ENCODE data around the gene KIR2DL1. TPM values are rescaled to one million over a fixed set of nuclear protein-coding genes. Genes with fewer than 3 reads are reported as not detected.

The KIR2DL1 gene
- total and polyA plus RNA-seq, 10 of the 15 experiments (the other 5 are each of a cell fraction or from before 2014, with no cell fraction given) = 0.35 TPM; not detected in 9

DNA sequence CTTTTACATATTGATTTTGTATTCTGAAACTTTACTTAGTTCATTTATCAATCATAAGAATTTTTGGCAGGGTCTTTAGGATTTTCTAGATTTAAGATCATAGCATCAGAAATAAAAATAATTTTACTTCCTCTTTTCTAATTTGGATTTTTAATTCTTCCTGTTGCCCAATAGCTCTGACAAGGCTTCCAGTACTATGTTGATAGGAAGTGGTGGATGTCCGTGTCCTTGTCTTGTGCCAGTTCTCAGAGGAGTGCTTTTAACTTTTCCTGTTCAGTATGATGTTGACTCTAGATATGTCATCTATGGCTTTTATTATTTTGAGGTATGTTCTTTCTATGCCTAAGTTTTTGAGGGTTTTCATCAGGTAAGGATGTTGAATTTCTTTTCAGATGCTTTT, 26.2 kb downstream of the KIR2DL1 start:
- CTCF ChIA-PET = no interaction called here
- BruUV-seq (replicated peaks) = no TSS peak
- Histone ChIP-seq H4K20me1 (ENCODE audit: control insufficient read depth, insufficient read depth) (no peaks in the 10 kb centered on the region), H3K79me2 (ENCODE audit: control insufficient read depth, insufficient read depth, low read length) (no peaks in the 10 kb centered on the region), H3K9ac (ENCODE audit: control insufficient read depth, insufficient read depth, low read length) (no peak overlapping the region), H3K4me3 (no peak overlapping the region), H3K27me3 (replicated peaks in 1 of 2; ENCODE audit: control insufficient read depth in 2 of 2, insufficient read depth in 2 of 2, low read length in 1 of 2) (no peaks in the 10 kb centered on the region; a peak in 1 of 4 replicates), H3K27ac (ENCODE audit: control insufficient read depth, insufficient read depth) (no peak overlapping the region), H3K4me2 (ENCODE audit: control insufficient read depth, insufficient read depth) (no peak overlapping the region), H3K4me1 (ENCODE audit: control insufficient read depth, insufficient read depth, low read length) (no peaks in the 10 kb centered on the region), H2AFZ (ENCODE audit: control insufficient read depth, low read depth, low read length) (no peak overlapping the region), H3K9me3 (replicated peaks; ENCODE audit: control insufficient read depth, insufficient read depth, low read length) (no peaks in the 10 kb centered on the region), H3K36me3 (ENCODE audit: control insufficient read depth in 2 of 2, insufficient read depth in 2 of 2, low read length in 1 of 2) (no peaks in the 10 kb centered on the region)
- SMC1A ChIA-PET (ENCODE audit: uncharacterized antibody, unreplicated experiment) = no interaction called here
- 60% methylated on average over 1 of the region's 1 CpG for WGBS (ENCODE audit: insufficient coverage, insufficient replicate concordance, low lambda C conversion rate, missing lambda C conversion rate)
- ATAC-seq (no peak), DNase-seq (ENCODE audit: low read depth, low spot score) (no peak), FAIRE-seq (no peak)
- intact Hi-C loops (cut with micrococcal nuclease; ENCODE audit: unreplicated experiment) (no loop called here), in situ Hi-C loops (cut with MboI) (no loop called here)
- TF ChIP-seq, protein P1, sequence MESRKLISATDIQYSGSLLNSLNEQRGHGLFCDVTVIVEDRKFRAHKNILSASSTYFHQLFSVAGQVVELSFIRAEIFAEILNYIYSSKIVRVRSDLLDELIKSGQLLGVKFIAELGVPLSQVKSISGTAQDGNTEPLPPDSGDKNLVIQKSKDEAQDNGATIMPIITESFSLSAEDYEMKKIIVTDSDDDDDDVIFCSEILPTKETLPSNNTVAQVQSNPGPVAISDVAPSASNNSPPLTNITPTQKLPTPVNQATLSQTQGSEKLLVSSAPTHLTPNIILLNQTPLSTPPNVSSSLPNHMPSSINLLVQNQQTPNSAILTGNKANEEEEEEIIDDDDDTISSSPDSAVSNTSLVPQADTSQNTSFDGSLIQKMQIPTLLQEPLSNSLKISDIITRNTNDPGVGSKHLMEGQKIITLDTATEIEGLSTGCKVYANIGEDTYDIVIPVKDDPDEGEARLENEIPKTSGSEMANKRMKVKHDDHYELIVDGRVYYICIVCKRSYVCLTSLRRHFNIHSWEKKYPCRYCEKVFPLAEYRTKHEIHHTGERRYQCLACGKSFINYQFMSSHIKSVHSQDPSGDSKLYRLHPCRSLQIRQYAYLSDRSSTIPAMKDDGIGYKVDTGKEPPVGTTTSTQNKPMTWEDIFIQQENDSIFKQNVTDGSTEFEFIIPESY (IDR thresholded peaks at IDR 0.05) = no peak
- TF ChIP-seq SUZ12 (IDR thresholded peaks at IDR 0.05; ENCODE audit: unreplicated experiment) = no peak
- no peak for TF ChIP-seq RFX5 (IDR thresholded peaks at IDR 0.05; ENCODE audit: low read depth, low read length)
- TF ChIP-seq, protein P2, sequence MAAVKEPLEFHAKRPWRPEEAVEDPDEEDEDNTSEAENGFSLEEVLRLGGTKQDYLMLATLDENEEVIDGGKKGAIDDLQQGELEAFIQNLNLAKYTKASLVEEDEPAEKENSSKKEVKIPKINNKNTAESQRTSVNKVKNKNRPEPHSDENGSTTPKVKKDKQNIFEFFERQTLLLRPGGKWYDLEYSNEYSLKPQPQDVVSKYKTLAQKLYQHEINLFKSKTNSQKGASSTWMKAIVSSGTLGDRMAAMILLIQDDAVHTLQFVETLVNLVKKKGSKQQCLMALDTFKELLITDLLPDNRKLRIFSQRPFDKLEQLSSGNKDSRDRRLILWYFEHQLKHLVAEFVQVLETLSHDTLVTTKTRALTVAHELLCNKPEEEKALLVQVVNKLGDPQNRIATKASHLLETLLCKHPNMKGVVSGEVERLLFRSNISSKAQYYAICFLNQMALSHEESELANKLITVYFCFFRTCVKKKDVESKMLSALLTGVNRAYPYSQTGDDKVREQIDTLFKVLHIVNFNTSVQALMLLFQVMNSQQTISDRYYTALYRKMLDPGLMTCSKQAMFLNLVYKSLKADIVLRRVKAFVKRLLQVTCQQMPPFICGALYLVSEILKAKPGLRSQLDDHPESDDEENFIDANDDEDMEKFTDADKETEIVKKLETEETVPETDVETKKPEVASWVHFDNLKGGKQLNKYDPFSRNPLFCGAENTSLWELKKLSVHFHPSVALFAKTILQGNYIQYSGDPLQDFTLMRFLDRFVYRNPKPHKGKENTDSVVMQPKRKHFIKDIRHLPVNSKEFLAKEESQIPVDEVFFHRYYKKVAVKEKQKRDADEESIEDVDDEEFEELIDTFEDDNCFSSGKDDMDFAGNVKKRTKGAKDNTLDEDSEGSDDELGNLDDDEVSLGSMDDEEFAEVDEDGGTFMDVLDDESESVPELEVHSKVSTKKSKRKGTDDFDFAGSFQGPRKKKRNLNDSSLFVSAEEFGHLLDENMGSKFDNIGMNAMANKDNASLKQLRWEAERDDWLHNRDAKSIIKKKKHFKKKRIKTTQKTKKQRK (IDR thresholded peaks at IDR 0.05; ENCODE audit: low read depth, low read length) = no peak
- no peak for TF ChIP-seq BHLHE40 (IDR thresholded peaks at IDR 0.05; ENCODE audit: borderline replicate concordance in 1 of 2, low read depth in 2 of 2, low read length in 1 of 2)
- TF ChIP-seq, protein P3, sequence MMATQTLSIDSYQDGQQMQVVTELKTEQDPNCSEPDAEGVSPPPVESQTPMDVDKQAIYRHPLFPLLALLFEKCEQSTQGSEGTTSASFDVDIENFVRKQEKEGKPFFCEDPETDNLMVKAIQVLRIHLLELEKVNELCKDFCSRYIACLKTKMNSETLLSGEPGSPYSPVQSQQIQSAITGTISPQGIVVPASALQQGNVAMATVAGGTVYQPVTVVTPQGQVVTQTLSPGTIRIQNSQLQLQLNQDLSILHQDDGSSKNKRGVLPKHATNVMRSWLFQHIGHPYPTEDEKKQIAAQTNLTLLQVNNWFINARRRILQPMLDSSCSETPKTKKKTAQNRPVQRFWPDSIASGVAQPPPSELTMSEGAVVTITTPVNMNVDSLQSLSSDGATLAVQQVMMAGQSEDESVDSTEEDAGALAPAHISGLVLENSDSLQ (IDR thresholded peaks at IDR 0.05) = no peak
- TF ChIP-seq, protein P4, sequence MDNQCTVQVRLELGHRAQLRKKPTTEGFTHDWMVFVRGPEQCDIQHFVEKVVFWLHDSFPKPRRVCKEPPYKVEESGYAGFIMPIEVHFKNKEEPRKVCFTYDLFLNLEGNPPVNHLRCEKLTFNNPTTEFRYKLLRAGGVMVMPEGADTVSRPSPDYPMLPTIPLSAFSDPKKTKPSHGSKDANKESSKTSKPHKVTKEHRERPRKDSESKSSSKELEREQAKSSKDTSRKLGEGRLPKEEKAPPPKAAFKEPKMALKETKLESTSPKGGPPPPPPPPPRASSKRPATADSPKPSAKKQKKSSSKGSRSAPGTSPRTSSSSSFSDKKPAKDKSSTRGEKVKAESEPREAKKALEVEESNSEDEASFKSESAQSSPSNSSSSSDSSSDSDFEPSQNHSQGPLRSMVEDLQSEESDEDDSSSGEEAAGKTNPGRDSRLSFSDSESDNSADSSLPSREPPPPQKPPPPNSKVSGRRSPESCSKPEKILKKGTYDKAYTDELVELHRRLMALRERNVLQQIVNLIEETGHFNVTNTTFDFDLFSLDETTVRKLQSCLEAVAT (IDR thresholded peaks at IDR 0.05) = no peak
- no peak for TF ChIP-seq CEBPB (IDR thresholded peaks at IDR 0.05; ENCODE audit: borderline replicate concordance in 1 of 2, low read depth in 2 of 2, low read length in 2 of 2)
- TF ChIP-seq NR2C2 (IDR thresholded peaks at IDR 0.05; ENCODE audit: borderline replicate concordance, control insufficient read depth, insufficient read length, low read depth) = no peak
- no peak for TF ChIP-seq FOXK2 (IDR thresholded peaks at IDR 0.05)
- no peak for TF ChIP-seq NFIC (IDR thresholded peaks at IDR 0.05; ENCODE audit: low read depth, low read length)
- no peak for TF ChIP-seq TARDBP (IDR thresholded peaks at IDR 0.05; ENCODE audit: borderline replicate concordance)
- TF ChIP-seq BMI1 (IDR thresholded peaks at IDR 0.05; ENCODE audit: borderline replicate concordance) = no peak
- TF ChIP-seq, protein P5, sequence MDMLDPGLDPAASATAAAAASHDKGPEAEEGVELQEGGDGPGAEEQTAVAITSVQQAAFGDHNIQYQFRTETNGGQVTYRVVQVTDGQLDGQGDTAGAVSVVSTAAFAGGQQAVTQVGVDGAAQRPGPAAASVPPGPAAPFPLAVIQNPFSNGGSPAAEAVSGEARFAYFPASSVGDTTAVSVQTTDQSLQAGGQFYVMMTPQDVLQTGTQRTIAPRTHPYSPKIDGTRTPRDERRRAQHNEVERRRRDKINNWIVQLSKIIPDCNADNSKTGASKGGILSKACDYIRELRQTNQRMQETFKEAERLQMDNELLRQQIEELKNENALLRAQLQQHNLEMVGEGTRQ (IDR thresholded peaks at IDR 0.05; ENCODE audit: borderline replicate concordance, low read depth, low read length) = no peak
- TF ChIP-seq HDAC6 (IDR thresholded peaks at IDR 0.05; ENCODE audit: unreplicated experiment) = no peak
- POLR2A ChIA-PET = no interaction called here
- RAD21 ChIA-PET (ENCODE audit: unreplicated experiment) = no interaction called here
